CD4-positive, alpha-beta T cell treated with Interleukin-17A for 1 hour (primary cell): ENCODE data around the gene CHEK2.
"Not testable (repeated sequence)": the region's sequence is repeated elsewhere in the genome, so short reads cannot be mapped to it uniquely, and the experiment has no call there.

ENCODE experiments used
- DNase-seq: peaks from one replicate; pipeline ENCODE4 v3.0.0-alpha.2; 2020

The CHEK2 gene

GRCh38 chr22:28741785-28742561, at the start of gene CHEK2, which contains the start of gene HSCB:
Gene CHEK2, minus strand, starts transcription at chr22:28741820. Its CDS starts 7,099 bp downstream, at chr22:28734721.
Gene HSCB, plus strand, starts transcription at chr22:28742039. Its CDS starts 57 bp downstream, at chr22:28742096.
- peak; percentile 98 for DNase-seq

- no peak for DNase-seq
These were observed 49.5 kb upstream of the CHEK2 start for GRCh38 chr22:28791124-28791523.

- DNase-seq = no peak
These were observed 47.0 kb upstream of the CHEK2 start for GRCh38 chr22:28788601-28789000.

- DNase-seq = no peak
These were observed 42.4 kb upstream of the CHEK2 start for GRCh38 chr22:28783786-28784671.

GRCh38 chr22:28780296-28780695, 38.7 kb upstream of the CHEK2 start:
- no peak for DNase-seq

- no peak for DNase-seq
These were observed 38.2 kb upstream of the CHEK2 start for GRCh38 chr22:28779833-28780232.

GRCh38 chr22:28774378-28774777, 32.8 kb upstream of the CHEK2 start:
- no peak for DNase-seq

GRCh38 chr22:28773461-28773867, 31.8 kb upstream of the CHEK2 start:
- DNase-seq = peak; percentile 31

GRCh38 chr22:28772633-28773460, 31.2 kb upstream of the CHEK2 start, which contains the start of gene CCDC117:
Gene CCDC117, plus strand, starts transcription at chr22:28772695. Its CDS starts 155 bp downstream, at chr22:28772850.
- DNase-seq = peak; percentile 95

GRCh38 chr22:28771195-28771791, 29.7 kb upstream of the CHEK2 start:
- DNase-seq = no peak

GRCh38 chr22:28769394-28770085, 27.9 kb upstream of the CHEK2 start:
- DNase-seq = no peak

- DNase-seq = peak; percentile 33
These were observed 27.2 kb upstream of the CHEK2 start for GRCh38 chr22:28768701-28769393.

GRCh38 chr22:28766628-28767027, 25.0 kb upstream of the CHEK2 start:
- DNase-seq = no peak

GRCh38 chr22:28762000-28762399, 20.4 kb upstream of the CHEK2 start:
- DNase-seq = not testable (repeated sequence)

GRCh38 chr22:28761449-28761755, 19.8 kb upstream of the CHEK2 start:
- DNase-seq = no peak

GRCh38 chr22:28759861-28760560, 18.4 kb upstream of the CHEK2 start:
- no peak for DNase-seq

- DNase-seq = not testable (repeated sequence)
These were observed 12.9 kb upstream of the CHEK2 start for GRCh38 chr22:28754512-28754911.

- no peak for DNase-seq
These were observed 8.9 kb upstream of the CHEK2 start for GRCh38 chr22:28750471-28750881.

- DNase-seq = no peak
These were observed 2.2 kb upstream of the CHEK2 start for GRCh38 chr22:28743852-28744251.

GRCh38 chr22:28742562-28742962, 942 bp upstream of the CHEK2 start:
- no peak for DNase-seq
